ENCODE data around the gene TTLL12. TPM values are rescaled to one million over a fixed set of nuclear protein-coding genes. Genes with fewer than 3 reads are reported as not detected.
A peak's percentile ranks its signal among the peaks of the same experiment; 100 is the strongest.

The TTLL12 gene
- total RNA-seq, 4 donors from 2014 or later: 38.5 to 50.4 (median 41.9) TPM

DNA sequence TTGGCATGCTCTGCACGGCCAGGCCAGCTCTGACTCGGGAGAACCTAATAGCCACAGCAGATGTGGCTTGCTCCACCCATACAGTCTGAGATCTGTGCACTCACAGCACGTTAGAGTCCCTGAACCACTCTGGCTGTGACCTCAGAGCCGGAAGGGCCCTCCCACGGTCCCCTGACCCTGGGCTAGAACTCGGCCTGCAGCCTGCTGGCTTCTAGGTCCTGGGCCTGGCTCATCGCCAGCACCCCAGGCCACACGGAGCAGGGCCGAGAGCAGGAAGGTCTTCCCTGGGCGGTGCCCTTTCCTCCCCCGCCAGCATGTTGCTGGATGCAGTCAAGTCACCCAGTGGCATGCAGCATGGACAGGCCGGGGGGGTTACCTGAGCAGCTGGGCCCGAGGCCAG, 35.3 kb upstream of the TTLL12 start:
- H3K36me3 ChIP-seq: peaks cover 0 to 9% (median 0%) of the 10 kb centered on the region in 3 donors
- DNase-seq (ENCODE audit: low spot score in 2 of 2): no peak
- TF ChIP-seq EP300 (IDR thresholded peaks at IDR 0.05): peak in 1 of 2 donors; percentile 6
- TF ChIP-seq POLR2A (IDR thresholded peaks at IDR 0.05): no peak
- no peaks in the 10 kb centered on the region for H3K27me3 ChIP-seq
- WGBS, 2 donors: 17 to 28% methylated on average over 4 to 12 of the region's 13 CpGs
- H3K4me1 ChIP-seq: peaks cover 0 to 30% (median 4%) of the 10 kb centered on the region in 4 donors
- no peak overlapping the region for H3K4me3 ChIP-seq
- no peaks in the 10 kb centered on the region for H3K9me3 ChIP-seq
- H3K27ac ChIP-seq: no peak overlapping the region

DNA sequence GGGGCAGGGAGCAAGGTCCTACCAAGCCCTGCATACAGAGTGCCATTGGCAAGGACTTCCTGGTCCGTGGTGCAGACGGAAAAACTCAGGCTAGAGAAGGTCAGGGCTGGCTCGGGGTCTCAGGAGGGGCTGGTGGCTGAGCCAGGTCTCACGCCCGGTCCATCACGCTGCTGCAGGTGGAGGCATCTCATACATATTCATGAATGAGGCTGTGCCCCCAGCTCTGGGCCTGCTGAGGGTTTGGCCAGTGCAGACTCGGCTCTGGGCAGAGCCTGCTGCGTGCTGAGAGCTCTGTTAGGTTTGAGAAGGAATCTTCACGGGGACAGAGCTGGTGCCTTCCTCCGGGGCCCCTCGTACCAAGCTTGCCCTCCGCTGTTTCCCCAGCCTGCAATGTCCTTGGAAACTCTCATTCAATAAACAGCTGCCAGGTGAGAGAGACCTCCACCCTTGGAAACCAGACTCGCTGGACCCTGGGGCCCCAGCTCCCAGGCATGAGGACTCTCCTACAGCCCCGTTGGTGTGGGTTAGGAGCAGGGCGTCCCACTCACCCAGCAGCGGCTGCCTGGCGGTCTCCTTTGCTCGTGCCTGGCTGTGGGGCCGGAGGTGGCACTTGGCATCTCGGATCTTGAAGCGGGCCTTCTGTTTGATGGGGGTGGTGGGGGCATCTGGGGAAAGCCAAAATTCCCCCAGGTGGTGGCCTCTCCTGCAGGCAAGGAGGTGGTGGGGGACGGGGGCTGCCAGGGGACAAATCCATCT, 33.9 kb upstream of the TTLL12 start:
- H3K4me3 ChIP-seq: no peak overlapping the region
- no peaks in the 10 kb centered on the region for H3K9me3 ChIP-seq
- no peak for DNase-seq (ENCODE audit: low spot score in 2 of 2)
- TF ChIP-seq POLR2A (IDR thresholded peaks at IDR 0.05) (no peak), EP300 (IDR thresholded peaks at IDR 0.05) (no peak)
- TF ChIP-seq, protein P1, sequence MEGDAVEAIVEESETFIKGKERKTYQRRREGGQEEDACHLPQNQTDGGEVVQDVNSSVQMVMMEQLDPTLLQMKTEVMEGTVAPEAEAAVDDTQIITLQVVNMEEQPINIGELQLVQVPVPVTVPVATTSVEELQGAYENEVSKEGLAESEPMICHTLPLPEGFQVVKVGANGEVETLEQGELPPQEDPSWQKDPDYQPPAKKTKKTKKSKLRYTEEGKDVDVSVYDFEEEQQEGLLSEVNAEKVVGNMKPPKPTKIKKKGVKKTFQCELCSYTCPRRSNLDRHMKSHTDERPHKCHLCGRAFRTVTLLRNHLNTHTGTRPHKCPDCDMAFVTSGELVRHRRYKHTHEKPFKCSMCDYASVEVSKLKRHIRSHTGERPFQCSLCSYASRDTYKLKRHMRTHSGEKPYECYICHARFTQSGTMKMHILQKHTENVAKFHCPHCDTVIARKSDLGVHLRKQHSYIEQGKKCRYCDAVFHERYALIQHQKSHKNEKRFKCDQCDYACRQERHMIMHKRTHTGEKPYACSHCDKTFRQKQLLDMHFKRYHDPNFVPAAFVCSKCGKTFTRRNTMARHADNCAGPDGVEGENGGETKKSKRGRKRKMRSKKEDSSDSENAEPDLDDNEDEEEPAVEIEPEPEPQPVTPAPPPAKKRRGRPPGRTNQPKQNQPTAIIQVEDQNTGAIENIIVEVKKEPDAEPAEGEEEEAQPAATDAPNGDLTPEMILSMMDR (IDR thresholded peaks at IDR 0.05): no peak
- whole genome bisulfite sequencing, 2 donors: 88 to 90% methylated on average over 19 to 20 of the region's 22 CpGs
- peaks cover 0 to 11% (median 0%) of the 10 kb centered on the region in 3 donors for H3K36me3 ChIP-seq
- peaks cover 0 to 17% (median 4%) of the 10 kb centered on the region in 4 donors for H3K4me1 ChIP-seq
- H3K27ac ChIP-seq: no peak overlapping the region
- H3K27me3 ChIP-seq: no peaks in the 10 kb centered on the region

DNA sequence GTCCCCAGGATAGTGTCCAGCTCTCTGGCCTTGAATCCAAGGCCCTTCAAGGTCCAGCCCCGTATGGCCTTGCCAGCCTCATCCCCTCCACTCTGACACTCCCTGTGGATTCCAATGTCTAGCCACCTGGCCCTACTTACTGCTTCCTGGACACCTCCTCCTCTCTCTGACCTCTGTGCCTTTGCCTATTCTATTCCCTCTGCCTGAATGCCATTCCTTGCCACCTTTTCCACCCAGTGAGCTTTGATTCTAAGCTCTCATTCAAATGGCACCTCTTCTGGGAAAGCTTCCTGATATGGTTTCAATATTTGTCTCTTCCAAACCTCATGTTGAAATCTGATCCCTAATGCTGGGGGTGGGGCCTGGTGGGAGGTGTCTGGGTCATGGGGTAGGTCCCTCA, 31.9 kb upstream of the TTLL12 start:
- WGBS, 2 donors: 83 to 93% methylated on average over 1 of the region's 1 CpG
- no peaks in the 10 kb centered on the region for H3K27me3 ChIP-seq
- peaks cover 0 to 11% (median 0%) of the 10 kb centered on the region in 3 donors for H3K36me3 ChIP-seq

DNA sequence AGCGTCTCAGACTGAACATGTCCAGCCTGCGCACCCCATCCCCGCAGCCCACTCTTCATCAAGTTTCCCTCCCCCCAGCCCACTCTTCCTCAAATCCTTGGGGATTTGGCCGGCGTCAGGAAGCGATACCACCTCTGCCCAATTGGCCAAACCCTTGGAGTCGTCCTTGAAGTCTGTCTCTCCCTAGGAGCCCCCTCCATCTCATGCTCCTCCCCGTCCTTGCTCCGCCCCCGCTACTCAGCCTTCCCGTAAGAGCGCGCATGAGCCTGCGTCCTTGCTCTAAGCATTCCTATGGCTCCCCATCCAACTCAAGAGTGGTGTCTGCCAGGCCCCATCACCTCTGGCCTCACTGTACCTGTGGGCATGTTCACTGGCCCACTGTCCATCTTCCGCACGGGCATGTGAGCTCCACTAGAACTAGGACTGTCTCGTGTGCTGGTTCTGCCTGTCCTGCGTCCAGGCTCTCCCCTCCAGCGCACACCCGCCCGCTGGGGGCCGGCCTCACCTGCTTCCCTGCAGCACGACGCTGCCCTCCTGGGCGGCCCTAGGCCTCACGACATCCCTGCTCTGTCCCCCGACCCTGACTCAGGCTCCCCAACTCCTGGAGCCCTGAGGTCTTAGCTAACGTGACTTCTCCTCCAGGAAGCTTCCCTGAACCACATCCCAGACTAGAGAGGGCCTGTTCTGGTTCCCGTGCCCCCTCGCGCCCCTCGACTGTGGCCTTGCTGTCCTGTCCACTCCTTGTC, 30.5 kb upstream of the TTLL12 start:
- Histone ChIP-seq H3K4me1 (peaks cover 0 to 20% (median 5%) of the 10 kb centered on the region in 4 donors), H3K36me3 (peaks cover 0 to 11% (median 0%) of the 10 kb centered on the region in 3 donors), H3K9me3 (no peaks in the 10 kb centered on the region), H3K27me3 (no peaks in the 10 kb centered on the region), H3K4me3 (no peak overlapping the region), H3K27ac (no peak overlapping the region)
- DNase-seq (ENCODE audit: low spot score in 2 of 2): no peak
- WGBS, 2 donors: 84% methylated on average over 31 of the region's 32 CpGs
- TF ChIP-seq, protein P1 (IDR thresholded peaks at IDR 0.05): no peak

More for the DNA sequence above, 31.9 kb upstream of the TTLL12 start:
- Histone ChIP-seq H3K9me3 (no peaks in the 10 kb centered on the region), H3K4me1 (peaks cover 0 to 18% (median 4%) of the 10 kb centered on the region in 4 donors), H3K27ac (no peak overlapping the region), H3K4me3 (no peak overlapping the region)
- TF ChIP-seq, protein P1 (IDR thresholded peaks at IDR 0.05): no peak
- TF ChIP-seq POLR2A (IDR thresholded peaks at IDR 0.05) (no peak), EP300 (IDR thresholded peaks at IDR 0.05) (no peak)
- no peak for DNase-seq (ENCODE audit: low spot score in 2 of 2)

DNA sequence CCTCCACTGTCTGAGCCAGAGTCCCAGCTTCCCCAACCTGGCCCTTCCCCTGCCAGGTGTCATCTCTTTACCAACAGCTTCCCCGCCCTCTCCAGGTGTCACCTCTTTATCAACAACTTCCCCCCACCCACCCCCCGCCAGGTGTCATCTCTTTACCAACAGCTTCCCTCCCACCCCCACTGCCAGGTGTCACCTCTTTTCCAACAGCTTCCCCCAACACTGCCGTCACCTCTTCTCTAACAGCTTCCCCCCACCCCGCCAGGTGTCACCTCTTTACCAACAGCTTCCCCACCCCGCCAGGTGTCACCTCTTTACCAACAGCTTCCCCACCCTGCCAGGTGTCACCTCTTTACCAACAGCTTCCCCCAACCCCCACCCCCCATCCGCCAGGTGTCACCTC, 29.8 kb upstream of the TTLL12 start:
- H3K9me3 ChIP-seq: no peaks in the 10 kb centered on the region
- no peak overlapping the region for H3K4me3 ChIP-seq
- no peaks in the 10 kb centered on the region for H3K27me3 ChIP-seq
- no peak overlapping the region for H3K27ac ChIP-seq
- peaks cover 0 to 12% (median 3%) of the 10 kb centered on the region in 4 donors for H3K4me1 ChIP-seq
- 95 to 96% methylated on average over 6 of the region's 6 CpGs for WGBS, 2 donors
- TF ChIP-seq POLR2A (IDR thresholded peaks at IDR 0.05): no peak
- TF ChIP-seq, protein P1 (IDR thresholded peaks at IDR 0.05): no peak
- no peak for TF ChIP-seq EP300 (IDR thresholded peaks at IDR 0.05)
- DNase-seq (ENCODE audit: low spot score in 2 of 2): no peak
- H3K36me3 ChIP-seq: peaks cover 0 to 11% (median 0%) of the 10 kb centered on the region in 3 donors

All from tibial nerve (tissue), 4 donors.